ENCODE data around the gene TGFBRAP1.

TGFBRAP1 gene

DNA sequence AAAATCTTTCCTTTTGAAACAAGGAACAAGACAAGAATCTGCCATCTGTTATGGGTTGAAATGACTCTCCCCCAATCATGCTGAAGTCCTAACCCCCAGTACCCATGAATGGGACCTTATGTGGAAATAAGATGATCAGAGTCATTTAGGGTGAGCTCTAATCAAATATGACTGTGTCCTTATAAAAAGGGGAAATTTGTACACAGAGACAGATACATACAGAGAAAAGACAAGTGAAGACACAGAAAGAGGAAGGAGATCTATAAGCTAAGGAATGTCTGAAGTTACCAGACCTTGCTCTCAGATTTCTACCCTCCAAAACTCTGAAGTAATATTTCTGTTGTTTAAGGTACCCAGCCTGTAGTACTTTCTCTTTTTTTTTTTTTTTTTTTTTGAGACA lies 15.7 kb downstream of the TGFBRAP1 start:
- DNase-seq, result no peak

DNA sequence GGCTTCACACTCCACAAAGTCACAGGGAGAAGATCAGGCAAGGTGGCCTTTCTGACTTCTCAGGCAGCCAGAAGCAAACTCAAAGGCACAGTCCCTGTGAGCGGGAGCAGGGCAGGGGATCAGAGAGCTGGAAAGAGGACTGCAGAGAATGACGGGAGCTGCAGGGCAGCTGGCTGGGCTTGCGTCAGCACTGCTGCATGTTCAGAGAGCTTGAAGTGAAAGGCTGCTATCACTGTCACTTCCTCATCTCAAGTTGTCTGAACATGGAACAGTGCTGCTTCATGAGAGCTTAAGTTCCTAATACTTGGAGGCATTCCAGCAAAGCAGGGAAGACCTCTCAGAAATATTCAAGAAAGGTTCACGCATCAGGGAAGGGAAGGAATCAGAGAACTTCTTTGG lies 20.4 kb downstream of the TGFBRAP1 start:
- no peak for DNase-seq

DNA sequence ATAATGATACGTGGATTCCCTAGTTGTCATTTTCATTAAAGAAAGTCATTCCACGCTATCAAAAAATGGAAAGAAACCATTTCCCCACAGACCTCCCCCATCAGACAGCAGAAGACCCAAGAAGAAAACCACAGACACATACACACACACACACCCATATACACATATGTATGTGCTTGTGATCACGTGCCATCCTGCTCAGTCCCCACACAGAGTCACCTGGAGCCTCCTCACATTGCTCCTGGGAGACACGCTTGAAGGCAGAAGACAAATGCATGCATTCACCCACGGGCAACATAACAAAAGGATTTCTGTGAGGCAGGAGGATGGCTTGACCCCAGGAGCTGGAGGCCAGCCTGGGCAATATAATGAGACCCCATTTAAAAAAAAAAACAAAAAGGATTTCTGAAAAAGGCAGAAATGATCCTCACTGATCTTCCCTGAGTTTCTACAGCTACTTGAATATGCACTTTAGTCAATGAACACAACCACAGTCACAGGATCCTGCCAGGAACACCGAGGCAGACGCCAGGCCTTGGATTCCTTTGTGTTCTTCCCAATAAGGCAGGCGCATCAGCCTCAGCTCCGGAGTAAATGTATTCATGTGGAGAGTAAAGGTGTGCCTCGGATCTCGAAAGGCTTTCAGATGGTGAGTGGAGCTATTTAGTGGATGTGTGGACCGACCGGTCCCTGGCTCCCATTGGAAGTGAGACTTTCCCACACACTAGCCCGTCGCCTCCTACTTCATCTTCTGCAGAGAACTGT lies 21.0 kb downstream of the TGFBRAP1 start:
- no peak for DNase-seq

DNA sequence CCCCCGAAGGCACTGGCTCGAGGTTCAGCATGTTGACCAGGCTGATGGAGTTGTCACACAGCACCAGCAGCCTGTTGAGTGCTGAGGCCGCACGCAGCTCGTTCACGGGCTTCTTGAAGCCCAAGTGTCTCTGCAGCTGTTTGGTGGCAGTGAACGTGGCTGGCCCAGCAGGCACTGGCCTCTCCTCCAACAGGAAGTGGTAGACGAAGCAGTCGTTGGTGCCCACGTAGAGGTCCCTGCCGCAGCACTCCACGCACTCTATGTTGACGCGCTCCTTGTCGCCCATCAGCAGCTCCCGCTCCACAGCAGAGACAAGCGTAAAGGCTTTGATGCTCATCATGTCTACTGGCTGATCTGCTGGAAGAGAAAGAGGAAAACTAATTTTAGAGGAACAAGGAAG lies 21.6 kb downstream of the TGFBRAP1 start:
- DNase-seq, result no peak

DNA sequence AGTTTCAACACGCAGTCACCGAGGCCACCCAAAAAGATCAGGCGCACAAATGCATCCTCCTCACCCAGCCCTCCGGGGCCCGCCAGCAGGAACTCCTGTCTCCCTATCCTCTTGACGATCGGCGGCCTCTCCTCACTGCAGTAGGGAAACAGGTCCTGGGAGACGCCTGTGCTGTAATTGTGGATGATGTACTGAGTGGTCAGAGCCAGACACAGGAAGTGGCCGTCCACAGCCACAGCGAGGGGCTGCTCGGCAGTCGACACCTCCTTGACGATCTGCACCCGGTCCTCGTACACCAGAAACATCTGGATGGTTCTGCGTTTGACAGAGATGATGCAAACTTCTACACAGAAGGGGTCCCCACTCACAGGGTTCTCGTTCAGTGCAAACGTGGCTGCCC lies 22.0 kb downstream of the TGFBRAP1 start:
- no peak for DNase-seq

DNA sequence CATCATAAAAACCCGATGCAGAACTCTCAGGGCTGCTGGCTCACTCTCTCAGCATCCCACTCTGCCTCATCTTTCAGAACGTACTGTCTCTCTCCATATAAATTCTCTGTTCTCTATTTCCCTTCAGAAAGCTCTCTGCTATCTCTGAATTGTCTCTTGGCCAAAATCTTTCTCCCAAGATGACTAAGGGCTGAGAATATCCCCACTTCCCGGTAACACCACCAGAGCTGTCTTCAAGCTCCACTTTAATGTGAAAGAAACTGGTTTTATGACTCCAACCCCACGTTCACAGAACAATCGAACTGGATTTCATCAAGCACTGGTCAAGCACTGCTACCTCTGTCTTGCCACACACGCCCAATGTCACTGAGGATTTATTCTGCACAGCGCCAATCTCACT lies 22.4 kb downstream of the TGFBRAP1 start:
- no peak for DNase-seq

DNA sequence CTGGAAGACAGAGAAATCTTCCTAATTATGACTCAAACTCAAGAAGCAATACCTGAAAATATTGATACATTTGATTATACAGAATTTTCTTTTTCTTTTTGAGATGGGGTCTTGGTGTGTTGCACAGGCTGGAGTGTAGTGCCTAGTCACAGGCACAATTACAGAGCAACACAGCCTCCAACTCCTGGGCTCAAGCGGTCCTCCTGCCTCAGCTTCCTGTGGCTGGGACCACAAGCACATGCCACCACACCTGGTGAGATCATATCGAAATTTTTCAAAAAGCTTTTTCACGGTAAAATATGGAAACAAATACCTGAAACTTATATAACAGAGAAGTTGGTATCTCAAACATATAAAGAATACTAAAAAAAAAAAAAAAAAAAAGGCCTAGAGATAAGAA lies 27.9 kb downstream of the TGFBRAP1 start:
- no peak for DNase-seq

DNA sequence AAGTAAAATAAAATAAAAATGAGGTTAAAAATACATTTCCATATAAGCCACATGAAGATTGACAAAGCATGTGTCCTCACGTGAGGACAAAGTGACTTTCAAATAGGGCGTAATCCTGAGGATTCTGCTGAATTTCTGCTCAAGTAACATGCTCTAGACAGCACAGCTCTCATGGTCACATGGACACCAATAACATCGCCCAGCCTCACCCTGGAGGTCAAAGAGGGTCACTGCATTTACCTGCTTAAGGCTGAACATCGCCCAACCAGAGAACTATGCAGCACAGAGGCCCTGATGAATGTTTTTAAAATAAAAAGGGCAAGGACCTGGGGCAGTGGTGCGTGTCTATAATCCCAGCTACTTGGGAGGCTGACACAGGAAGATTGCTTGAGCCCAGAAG lies 30.2 kb downstream of the TGFBRAP1 start:
- no peak for DNase-seq

DNA sequence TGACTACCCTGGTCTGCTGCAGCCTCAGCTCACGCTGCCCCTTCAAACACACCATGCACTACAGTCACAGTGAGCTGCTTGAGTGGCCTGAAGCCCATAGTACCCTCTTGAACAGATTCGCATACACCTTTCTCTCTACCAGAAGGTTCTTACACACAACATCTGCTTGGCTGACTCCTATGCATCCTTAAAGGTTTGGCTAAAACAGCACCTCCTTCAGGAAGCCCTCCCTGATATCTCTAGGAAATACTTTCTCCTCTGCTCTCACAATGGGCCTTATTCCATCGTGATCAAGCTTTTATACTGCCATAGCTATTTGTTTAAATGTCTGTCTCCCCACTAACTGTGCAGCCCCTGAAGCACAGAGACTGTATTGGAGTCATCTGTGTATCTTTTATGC lies 31.5 kb downstream of the TGFBRAP1 start:
- no peak for DNase-seq

DNA sequence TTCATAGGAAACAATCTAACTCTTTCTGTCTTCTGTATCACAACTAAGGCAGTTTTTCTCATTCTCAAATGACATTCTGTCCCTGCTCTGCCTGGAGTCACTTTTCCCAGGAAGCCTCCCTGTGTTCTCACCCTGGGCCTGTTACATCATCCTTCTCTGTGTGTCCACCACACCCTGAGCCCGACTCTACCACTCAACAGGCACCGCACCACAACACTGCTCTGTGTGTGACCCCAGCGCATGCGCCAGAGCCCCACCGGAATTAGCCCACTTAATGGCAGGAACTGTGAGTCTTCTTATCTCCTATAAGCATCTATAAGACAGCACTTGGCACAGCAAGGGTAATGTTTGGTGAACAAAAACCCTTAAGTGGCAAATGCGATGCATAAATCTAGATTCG lies 32.3 kb downstream of the TGFBRAP1 start:
- DNase-seq, result no peak

DNA sequence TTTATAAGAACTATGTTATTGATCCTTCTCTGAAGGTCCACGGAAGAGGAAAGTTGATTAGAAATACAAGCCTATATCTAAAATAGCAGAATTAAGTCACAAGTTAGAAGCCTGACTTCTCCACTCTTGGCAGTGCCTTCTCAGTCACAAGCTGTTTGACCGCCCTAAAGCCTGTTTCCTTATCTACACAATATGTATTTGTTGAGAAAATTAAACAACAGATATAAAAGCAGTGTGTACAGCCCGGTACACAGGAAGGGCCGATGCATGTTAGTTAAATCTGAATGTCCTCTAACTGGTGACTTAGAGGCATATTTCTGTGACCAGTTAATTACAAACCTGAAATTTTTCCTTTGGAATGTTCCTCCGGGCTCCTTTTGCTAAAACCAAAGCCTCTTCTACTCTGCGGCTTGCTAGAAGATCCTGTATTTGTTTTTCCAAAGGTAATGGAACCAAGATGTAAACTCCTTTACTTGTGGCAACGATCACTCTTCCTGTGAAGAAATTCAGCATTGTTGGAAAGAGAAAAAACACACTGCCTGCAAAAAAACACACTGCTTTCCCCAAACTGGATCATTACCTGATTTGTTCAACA lies 33.4 kb downstream of the TGFBRAP1 start:
- no peak for DNase-seq

DNA sequence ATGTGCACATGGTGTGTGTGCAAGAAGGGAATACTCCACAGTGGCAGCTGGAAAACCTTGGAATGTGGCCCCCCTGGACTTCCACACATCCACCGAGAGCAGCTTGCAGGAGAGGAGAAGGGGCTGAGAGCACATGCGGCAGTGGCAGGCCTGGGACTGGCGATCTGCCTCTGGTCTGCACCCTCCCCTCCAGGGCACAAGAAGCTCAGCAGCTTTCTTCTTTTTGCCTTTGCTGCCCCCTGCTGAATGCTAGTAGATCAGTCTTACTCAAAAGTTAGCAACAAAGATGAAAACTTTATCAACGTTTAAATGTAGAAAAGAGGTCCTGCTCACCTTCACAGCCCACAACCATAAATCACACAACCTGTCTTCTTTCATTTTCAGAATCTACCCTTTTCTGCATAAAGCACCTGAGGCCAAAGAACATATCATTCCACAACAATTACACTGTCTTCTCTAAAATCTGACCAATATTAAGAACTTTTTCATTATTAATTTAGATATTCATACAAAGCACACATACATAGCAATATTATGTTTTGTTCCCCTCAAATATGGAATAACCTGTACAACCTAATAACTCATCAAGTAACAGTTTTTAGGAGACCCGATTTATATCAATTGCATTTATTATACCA lies 34.6 kb downstream of the TGFBRAP1 start:
- no peak for DNase-seq

DNA sequence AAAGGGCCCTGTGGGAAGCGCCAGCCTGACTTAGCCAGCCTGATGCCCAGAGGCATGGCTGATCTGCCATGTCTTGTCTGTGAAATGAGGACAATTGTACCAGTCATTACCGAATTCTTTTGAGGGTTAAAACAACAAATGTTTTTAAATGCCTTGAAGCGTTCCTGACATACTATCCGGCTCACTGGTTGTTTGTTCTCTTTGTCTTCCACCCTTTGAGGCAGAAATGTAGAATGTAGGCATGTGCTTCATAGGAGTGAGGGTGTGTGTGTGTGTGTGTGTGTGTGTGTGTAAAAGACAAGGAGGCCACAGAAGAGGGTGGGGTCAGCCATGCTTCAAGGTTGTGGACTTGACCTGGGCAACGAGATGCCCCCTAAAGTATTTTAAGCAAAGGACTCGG lies 35.5 kb downstream of the TGFBRAP1 start:
- DNase-seq, result no peak

DNA sequence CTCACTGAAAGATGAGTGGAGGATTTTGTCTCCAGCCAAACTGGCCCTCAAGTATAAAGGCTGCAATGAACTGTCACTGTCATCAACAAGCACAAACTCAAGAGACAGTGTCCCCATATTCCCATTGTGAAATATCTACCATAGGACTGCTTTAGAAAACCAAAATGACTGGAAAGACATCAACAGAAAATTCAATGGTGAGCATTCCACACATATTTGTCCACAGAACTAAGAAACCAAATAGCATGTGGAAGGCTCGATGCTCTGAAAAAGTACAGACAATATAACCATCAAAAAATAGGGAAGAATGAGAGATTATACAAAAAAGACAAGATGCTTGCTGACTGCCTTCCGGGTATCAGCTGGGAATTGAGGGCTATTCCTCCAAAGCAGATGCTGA lies 37.6 kb downstream of the TGFBRAP1 start:
- no peak for DNase-seq

DNA sequence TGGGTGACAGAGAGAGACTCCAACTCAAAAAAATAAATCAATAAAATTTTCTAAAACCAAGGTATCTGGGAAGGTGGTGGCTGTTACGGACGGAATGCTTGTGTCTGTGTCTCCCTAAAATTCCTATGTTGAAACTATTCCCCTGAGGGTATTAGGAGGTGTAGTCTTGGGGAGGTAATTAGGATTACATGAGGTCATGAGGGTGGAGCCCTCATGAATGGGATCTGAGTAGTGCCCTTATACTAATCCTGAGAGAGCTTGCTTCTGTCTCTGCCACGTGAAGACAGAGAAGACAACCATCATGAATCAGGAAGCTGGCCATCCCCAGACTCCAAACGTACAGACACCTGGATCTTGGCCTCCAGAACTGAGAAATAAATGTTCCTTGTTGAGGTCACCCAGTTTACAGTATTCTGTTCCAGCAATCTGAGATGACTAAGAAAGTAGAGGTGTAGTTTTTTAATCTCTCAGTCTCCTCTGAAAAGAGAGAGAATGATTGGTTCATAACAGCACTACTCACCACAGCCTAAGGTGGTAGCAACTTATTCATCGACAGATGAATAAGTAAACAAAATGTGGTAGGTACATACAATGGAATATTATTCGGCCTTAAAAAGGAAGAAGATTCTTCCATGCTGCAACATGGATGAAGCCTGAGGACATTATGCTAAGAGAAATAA lies 38.4 kb downstream of the TGFBRAP1 start:
- no peak for DNase-seq

DNA sequence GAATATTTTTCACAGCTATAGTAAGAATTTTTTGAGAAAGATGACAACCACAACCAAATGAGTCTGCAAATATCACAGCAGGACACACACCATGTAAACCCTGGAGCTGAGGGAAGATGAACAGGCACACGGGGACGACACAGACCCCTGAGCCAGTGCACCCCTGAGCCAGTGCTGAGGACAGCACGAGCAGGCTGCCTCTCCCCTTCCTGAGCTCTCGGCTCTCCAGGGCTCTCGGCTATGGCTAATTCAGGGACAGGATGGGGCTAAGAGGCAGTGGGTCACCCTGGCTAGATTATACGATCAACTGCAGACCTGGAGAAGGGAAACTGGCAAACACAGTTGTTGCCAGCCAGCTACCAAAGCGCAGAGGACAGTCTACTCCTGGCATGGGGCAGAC lies 41.4 kb downstream of the TGFBRAP1 start:
- no peak for DNase-seq

DNA sequence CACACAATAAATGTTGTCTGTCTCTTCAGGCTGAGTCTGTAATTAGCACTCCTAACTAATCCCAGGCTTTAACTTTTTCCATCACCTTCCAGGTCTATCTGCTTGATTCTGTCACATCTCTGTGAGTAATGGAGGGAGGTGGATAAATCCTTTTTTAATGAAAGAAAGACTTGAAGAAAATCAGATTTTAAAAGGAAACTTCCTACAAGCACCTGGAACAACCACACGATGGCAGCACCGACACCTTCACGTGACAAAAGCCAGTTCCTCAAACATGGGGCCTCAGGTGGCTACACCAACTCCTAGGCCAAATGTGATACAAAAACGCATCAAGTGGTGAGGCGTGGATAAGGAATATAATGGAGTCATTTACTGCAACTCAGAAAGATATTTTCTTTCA lies 41.8 kb downstream of the TGFBRAP1 start:
- no peak for DNase-seq

DNA sequence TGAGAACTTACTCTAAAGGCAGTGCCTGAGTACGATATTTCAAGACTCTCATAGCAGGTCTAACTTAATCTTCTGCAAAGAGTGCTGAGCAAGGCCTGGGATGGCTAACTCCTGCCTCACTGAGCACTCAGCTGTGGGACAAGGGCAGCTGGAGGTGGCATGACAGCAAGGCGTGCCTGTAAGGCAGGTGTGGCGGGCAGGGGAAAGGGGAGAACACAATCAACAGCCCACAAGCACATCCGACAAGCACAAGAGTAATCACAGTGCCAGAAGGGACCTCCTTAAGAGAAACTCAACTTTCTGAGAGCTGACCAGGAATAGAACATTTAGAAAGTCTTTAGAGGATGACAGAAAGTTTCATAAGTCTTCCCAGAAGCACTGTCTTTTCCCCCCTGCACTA lies 46.0 kb downstream of the TGFBRAP1 start:
- DNase-seq, result no peak

DNA sequence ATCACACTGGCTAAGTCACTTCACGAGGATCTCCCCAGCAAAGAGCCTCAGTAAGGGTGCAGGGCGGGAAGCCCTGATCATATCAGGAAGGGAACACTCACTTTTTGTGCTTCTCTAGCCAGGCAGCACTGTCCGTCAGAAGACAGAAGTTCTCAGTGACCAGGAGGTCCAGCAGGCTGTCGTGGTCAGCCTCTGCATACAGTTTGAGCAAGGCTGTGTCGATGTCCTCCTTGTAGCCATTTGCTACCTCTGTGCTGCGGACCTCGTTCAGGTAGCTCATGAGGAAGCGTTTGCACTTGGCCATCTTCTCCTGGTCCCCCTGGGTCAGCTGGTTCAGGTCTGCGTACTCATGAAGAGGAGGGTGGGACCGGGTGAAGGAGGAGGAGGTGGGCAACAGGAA lies 49.3 kb downstream of the TGFBRAP1 start:
- DNase-seq, result no peak

DNA sequence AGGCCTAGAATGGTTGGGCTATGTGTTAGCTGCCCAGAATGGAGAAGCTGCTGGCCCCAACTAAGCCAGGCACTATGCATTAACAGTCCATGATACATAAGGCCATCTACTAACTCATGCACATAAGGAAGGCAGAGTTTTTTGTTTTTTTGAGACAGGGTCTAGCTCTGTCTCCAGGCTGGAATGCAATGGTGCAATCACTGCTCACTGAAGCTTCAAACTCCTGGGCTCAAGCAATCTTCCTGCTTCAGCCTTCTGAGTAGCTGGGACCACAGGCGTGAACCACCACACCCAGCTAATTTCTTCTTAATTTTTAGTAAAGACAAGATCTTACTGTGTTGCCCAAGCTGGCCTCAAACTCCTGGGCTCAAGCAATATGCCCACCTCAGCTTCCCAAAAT lies 50.4 kb downstream of the TGFBRAP1 start:
- no peak for DNase-seq

DNA sequence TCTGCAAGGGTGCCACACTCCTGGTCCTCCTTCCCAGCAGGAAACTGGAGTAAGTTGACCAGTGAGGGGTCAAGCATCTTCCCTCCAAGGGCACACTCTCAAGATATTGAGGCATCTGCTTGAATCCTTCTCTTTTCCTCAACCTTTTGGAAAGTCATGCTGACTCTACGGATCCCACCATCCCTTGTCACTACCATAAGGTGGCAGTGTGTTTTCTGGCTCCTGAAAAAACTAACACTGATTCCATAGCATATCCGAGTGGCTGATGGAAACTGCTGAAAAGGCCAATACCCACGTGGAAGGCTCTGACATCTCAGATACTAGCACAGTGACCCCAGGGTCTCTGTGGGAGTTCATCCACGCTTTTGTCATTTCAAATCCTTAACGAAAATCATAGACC lies 50.9 kb downstream of the TGFBRAP1 start:
- DNase-seq, result no peak

DNA sequence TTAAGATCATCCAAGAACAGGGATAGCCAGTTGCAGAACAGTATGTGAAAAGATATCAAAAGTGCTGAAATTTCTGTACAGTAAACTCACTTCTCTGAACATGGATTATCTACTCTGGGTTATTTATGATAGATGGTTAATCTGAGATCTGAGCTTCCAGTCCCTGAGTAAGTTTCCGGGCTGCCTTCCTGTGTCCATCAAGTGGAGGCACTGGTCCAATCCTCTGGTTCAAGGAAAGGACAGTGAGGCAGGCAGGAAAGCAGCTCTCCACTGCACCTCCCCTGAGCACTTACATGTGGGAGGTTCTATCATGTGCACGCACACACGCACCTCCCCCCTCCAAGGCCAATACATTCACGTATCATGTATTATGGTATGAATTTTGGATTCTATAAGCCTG lies 55.5 kb downstream of the TGFBRAP1 start:
- no peak for DNase-seq

DNA sequence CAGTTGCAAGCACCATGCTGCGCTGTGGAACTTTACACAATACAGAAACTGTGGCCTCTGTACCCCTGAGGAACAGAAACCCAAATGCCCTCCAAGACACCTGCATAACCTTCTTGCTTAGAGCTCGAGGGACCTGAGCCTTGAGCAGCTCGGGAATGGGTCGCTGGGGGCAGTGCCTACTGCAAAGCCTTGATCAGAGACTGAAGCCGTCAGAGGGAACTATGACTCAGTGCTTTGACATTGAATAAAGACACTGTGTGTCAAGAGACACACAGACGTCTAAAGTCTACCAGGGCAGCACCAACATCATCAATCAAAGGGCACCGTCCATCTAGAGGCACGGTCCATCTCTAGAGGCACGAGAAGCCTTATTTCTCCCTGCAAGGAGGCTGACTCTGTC lies 57.4 kb downstream of the TGFBRAP1 start:
- no peak for DNase-seq
